Measurements from ENCODE around the gene RXRA. TPM values are rescaled to one million over a fixed set of nuclear protein-coding genes. Genes with fewer than 3 reads are reported as not detected.

RXRA gene
- total and polyA plus RNA-seq, 2 of the 13 experiments (the other 11 are each of a cell fraction or from before 2014, with no cell fraction given): 18.9 to 29.2 TPM

GRCh38 chr9:134443174-134444037 is 117.2 kb downstream of the RXRA start (continued):
- TF ChIP-seq ZNF687 (CRISPR knock-in tag; IDR thresholded peaks at IDR 0.05): peak; percentile 78
- no peak for TF ChIP-seq POLR2G (IDR thresholded peaks at IDR 0.05; ENCODE audit: low read depth, low read length)
- TF ChIP-seq POGZ (CRISPR knock-in tag; IDR thresholded peaks at IDR 0.05): no peak; the same call in 1 of the 2 replicates
- TF ChIP-seq CEBPB (IDR thresholded peaks at IDR 0.05; ENCODE audit: borderline replicate concordance, low read depth, low read length): no peak
- TF ChIP-seq HDAC2 (CRISPR knock-in tag; IDR thresholded peaks at IDR 0.05): peak; percentile 41; the same call in 1 of the 2 replicates
- 0 out of 2 replicates have a peak, but pooled peaks have one; percentile 52 for TF ChIP-seq MEIS1 (CRISPR knock-in tag; IDR thresholded peaks at IDR 0.05; ENCODE audit: borderline replicate concordance)
- no peak for TF ChIP-seq ZNF557 (CRISPR knock-in tag; IDR thresholded peaks at IDR 0.05)
- TF ChIP-seq AHR (CRISPR knock-in tag; IDR thresholded peaks at IDR 0.05): peak; percentile 32; the same call in 1 of the 2 replicates
- no peak for TF ChIP-seq ASH2L (IDR thresholded peaks at IDR 0.05; ENCODE audit: insufficient read length, low read depth, low read length)
- TF ChIP-seq ZNF609 (CRISPR knock-in tag; IDR thresholded peaks at IDR 0.05; ENCODE audit: borderline replicate concordance): no peak
- TF ChIP-seq SMAD9 (CRISPR knock-in tag; IDR thresholded peaks at IDR 0.05): 0 out of 2 replicates have a peak, but pooled peaks have one; percentile 18
- no peak for TF ChIP-seq HMG20A (CRISPR knock-in tag; IDR thresholded peaks at IDR 0.05; ENCODE audit: borderline replicate concordance)
- TF ChIP-seq ZSCAN30 (CRISPR knock-in tag; IDR thresholded peaks at IDR 0.05): no peak
- TF ChIP-seq NFATC3 (CRISPR knock-in tag; IDR thresholded peaks at IDR 0.05): no peak
- no peak; the same call in 1 of the 2 replicates for TF ChIP-seq FOXP4 (CRISPR knock-in tag; IDR thresholded peaks at IDR 0.05)
- TF ChIP-seq ATF2 (CRISPR knock-in tag; IDR thresholded peaks at IDR 0.05): 0 out of 2 replicates have a peak, but pooled peaks have one; percentile 26
